Colonic mucosa (tissue), 4 donors: Measurements from ENCODE around the gene SYNC. TPM values are rescaled to one million over a fixed set of nuclear protein-coding genes. Genes with fewer than 3 reads are reported as not detected.
"Not testable (repeated sequence)": the region's sequence is repeated elsewhere in the genome, so short reads cannot be mapped to it uniquely, and the experiment has no call there.

Experiments used
- DNase-seq: peaks from one replicate; pipeline ENCODE4 v3.0.0-alpha.2; 2020
- H3K27ac ChIP-seq: fragments of 200-600 bp; one replicate; pipeline ENCODE4 v1.8.0; 2021
- H3K27me3 ChIP-seq: fragments of 200-600 bp; one replicate; pipeline ENCODE4 v1.8.0; 2021
- H3K36me3 ChIP-seq: fragments of 200-600 bp; one replicate; pipeline ENCODE4 v1.8.0; 2021
- H3K4me1 ChIP-seq: fragments of 200-600 bp; one replicate; pipeline ENCODE4 v1.8.0; 2021; ENCODE audit warnings: mild to moderate bottlenecking
- H3K4me3 ChIP-seq: fragments of 200-600 bp; one replicate; pipeline ENCODE4 v1.8.0; 2021
- H3K9ac ChIP-seq, 2 donors: one replicate each; pipeline ENCODE4 v1.7.0; 2013; ENCODE audit warnings: control low read depth in 2 of 2, low read depth in 2 of 2, low read length in 2 of 2
- H3K9me3 ChIP-seq: fragments of 200-600 bp; one replicate; pipeline ENCODE4 v1.8.0; 2021
- intact Hi-C: fragments of 100-400 bp; cut with DNase I; formaldehyde crosslinking; loops from one replicate; pipeline ENCODE4 v1.14.1; 2022
- total RNA-seq, 2 donors: library from RNA; stranded (reverse); fragmentation: NEBNext Ultra II Directional in 1 of 2; extraction: Animal tissue kit (Norgen Biotek cat#: 25700) in 1 of 2; gene quantifications; one replicate each; pipeline ENCODE4 v1.2.1, GENCODE V29; 2021
- TF ChIP-seq, protein P1 (sequence below): fragments of 200-600 bp; IDR thresholded peaks from one replicate; pipeline ENCODE4 v1.8.0; 2022; ENCODE audit warnings: antibody characterized with exemption, mild to moderate bottlenecking
- donor health status: healthy.
- donor health status: DM: no; HTN: no; CAD: no.
- donor health status: DM: no; HTN: no; CAD: no.

The SYNC gene
- total RNA-seq, 2 donors from 2014 or later, result 6.6 to 10.6 TPM

DNA sequence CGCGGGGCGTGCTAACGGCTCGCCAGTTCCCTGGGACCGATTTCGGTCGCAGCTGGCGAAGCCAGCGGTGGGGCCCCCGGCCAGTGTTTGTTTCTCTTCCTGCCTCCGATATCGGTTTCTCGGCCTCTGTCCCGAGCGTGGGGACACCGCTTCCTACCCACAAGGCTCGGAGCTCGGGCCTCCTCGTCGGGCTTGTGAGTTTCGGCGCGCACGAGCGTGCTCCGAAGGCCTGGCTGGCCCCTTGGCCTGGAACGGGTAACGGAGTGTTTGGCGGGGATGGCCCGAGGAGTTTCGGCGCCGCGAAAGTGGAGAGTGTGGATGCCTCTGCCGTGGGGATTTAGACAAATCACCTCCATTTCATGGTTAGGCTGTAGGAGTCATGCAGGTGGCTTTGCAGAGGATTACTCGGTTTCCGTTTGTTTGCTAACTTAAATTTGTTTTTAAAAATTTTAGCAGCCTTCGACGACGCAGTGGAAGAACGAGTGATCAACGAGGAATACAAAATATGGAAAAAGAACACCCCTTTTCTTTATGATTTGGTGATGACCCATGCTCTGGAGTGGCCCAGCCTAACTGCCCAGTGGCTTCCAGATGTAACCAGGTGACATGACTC lies 51.0 kb downstream of the SYNC start:
- no peaks in the 10 kb centered on the region for H3K27me3 ChIP-seq
- no peaks in the 10 kb centered on the region for H3K9me3 ChIP-seq
- peak overlapping the region; percentile 98 for H3K27ac ChIP-seq
- peaks cover 13% of the 10 kb centered on the region for H3K4me1 ChIP-seq
- H3K9ac ChIP-seq, result peak overlapping the region; percentile 89 to 90
- TF ChIP-seq, protein P1, sequence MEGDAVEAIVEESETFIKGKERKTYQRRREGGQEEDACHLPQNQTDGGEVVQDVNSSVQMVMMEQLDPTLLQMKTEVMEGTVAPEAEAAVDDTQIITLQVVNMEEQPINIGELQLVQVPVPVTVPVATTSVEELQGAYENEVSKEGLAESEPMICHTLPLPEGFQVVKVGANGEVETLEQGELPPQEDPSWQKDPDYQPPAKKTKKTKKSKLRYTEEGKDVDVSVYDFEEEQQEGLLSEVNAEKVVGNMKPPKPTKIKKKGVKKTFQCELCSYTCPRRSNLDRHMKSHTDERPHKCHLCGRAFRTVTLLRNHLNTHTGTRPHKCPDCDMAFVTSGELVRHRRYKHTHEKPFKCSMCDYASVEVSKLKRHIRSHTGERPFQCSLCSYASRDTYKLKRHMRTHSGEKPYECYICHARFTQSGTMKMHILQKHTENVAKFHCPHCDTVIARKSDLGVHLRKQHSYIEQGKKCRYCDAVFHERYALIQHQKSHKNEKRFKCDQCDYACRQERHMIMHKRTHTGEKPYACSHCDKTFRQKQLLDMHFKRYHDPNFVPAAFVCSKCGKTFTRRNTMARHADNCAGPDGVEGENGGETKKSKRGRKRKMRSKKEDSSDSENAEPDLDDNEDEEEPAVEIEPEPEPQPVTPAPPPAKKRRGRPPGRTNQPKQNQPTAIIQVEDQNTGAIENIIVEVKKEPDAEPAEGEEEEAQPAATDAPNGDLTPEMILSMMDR, result no peak
- no peaks in the 10 kb centered on the region for H3K36me3 ChIP-seq
- intact Hi-C loops, result no loop called here
- peak overlapping the region; percentile 89 for H3K4me3 ChIP-seq
- no peak for DNase-seq

DNA sequence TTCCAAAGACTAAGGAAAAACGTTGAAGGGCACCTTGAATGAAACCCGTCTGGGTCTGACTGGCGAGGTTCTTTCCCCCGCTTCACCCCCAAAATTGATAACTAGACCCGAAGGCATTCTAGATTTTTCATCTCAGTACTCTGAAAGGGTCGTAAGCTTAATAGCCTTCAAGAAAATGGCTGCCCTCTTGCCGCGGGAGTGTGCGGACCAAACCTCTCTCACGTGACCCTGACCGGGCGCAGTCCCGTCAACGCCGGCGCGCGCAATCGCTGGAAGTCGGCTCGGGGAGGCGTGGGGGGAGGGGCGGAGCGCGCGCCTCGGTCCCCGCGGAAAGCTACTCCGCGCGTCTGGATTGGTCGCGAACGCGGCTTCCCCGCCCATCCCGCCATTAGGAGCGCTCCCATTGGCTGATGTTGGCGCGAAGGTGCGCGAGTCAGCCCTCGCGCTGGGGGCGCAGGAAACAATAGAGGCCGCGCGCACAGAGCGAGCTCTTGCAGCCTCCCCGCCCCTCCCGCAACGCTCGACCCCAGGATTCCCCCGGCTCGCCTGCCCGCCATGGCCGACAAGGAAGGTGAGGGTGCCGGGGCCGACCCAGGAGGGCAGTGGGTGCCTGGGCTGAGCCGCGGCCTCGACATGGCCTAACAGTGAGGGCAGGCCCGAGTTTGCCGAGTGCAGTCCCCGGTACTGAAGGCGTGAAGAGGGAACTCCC lies 51.7 kb downstream of the SYNC start, which contains the start of gene RBBP4:
RBBP4 (plus strand) TSS at position 457 of the 709 bp plus-strand sequence; CDS start at position 556, 99 bp downstream.
- Histone ChIP-seq H3K9ac (peak within 1 kb of the TSS; percentile 89 to 96), H3K9me3 (no peaks in the 10 kb centered on the region), H3K36me3 (no peaks in the 10 kb centered on the region), H3K27me3 (no peaks in the 10 kb centered on the region), H3K4me1 (peaks cover 13% of the 10 kb centered on the region), H3K27ac (peak within 1 kb of the TSS; percentile 98), H3K4me3 (peak within 1 kb of the TSS; percentile 89)
- TF ChIP-seq, protein P1, result no peak
- DNase-seq, result peak; percentile 98
- intact Hi-C loops, result no loop called here

DNA sequence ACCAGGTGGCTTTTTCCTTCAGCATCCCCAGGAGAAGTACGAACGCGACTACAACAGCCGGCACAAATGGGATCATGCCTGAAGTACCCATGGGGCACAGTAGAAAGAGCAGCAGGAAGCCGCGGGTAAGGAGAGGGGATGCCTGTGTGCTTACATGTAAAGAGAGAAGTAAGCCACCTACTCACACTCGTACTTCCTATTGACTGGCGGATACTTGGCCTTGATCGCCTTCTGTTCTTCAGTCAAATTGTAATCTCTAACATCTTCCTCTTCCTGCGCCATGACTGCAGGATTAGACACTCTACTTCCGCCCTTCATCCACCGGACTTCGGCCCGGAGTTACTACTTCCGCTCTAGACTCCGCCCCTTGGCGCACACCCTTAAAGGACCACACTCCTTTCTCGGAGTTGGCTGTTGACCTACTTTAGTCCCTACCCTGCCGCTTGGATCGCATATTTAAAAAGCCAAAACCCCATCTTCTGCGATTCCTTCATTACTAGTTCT lies 52.3 kb downstream of the SYNC start, which contains the start of gene ZBTB8OS:
ZBTB8OS (minus strand) TSS at position 303 of the 504 bp plus-strand sequence; CDS start at position 282, 21 bp downstream.
- intact Hi-C loops, result no loop called here

DNA sequence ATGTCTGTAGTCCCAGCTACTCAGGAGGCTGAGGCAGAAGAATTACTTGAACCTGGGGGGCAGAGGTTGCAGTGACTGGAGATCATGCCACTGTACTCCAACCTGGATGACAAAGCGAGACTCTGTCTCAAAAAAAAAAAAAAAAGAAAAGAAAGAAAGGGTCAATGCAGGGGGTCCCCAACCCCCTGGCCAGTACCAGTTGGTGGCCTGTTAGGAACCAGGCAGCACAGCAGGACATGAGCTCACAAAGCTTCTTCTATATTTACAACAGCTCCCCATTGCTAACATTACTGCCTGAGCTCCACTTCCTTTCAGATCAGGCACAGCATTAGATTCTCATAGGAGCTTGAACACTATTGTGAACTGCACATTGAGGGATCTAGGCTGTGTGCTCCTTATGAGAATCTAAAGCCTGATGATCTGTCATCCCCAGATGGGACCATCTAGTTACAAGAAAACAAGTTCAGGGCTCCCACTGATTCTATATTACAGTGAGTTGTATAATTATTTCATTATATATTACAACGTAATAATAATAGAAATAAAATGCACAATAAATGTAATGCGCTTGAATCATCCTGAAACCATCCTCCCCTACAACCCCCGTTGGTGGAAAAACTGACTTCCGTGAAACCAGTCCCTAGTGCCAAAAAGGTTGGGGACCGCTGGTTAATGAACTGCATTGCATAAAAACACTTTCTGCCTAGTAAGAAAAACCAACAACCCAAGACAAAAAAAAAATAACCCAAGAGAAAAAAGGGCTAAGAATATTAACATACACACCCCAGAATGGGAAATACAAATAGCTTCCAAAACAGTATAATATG lies 55.0 kb downstream of the SYNC start:
- Histone ChIP-seq H3K9me3 (no peaks in the 10 kb centered on the region), H3K4me3 (no peak overlapping the region), H3K27me3 (no peaks in the 10 kb centered on the region), H3K27ac (no peak overlapping the region), H3K36me3 (no peaks in the 10 kb centered on the region), H3K9ac (no peak overlapping the region), H3K4me1 (peaks cover 13% of the 10 kb centered on the region)
- TF ChIP-seq, protein P1, result no peak
- DNase-seq, result no peak
- intact Hi-C loops, result no loop called here

More for the DNA sequence above, 52.3 kb downstream of the SYNC start, which contains the start of gene ZBTB8OS:
- Histone ChIP-seq H3K4me3 (peak within 1 kb of the TSS; percentile 89), H3K4me1 (peaks cover 13% of the 10 kb centered on the region), H3K36me3 (no peaks in the 10 kb centered on the region), H3K27me3 (no peaks in the 10 kb centered on the region), H3K9me3 (no peaks in the 10 kb centered on the region), H3K27ac (peak within 1 kb of the TSS; percentile 98), H3K9ac (peak within 1 kb of the TSS; percentile 89 to 96)
- DNase-seq, result peak; percentile 95
- TF ChIP-seq, protein P1, result no peak

DNA sequence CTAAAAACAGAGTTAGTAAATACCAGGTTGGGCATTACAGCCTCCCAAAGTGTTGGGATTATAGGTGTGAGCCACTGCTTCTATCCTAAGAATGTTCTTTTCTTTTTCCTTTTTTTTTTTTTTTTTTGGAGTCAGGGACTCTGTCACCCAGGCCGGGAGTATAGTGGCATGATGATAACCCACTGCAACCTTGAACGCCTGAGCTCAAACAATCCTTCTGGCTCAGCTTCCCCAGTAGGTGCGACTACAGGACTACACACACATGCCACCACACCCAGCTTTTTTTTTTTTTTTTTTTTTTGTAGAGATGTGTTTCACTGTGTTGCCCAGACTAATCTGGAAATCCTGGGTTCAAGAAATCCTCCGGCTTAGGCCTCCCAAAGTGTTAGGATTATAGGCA lies 58.1 kb downstream of the SYNC start:
- intact Hi-C loops, result no loop called here
- DNase-seq, result no peak

DNA sequence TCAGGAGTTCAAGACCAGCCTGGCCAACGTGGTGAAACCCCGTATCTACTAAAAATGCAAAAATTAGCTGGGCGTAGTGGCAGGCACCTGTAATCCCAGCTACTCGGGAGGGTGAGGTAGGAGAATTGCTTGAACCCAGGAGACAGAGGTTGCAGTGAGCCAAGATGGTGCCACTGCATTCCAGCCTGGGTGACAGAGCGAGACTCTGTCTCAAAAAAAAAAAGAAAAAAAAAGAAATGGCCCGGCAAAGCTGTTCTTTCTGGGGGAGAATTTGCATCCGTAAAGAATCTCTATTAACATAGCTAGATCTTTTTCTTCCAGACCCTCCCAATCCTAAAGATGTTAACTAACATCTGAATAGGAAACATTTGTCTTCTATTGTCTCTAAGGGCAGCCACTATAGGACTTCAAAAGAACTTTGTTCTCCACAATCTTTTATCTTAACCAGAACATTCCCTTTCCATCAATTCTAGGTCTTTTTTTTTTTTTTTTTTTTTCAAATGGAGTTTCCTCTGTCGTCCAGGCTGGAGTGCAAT lies 60.2 kb downstream of the SYNC start:
- H3K27ac ChIP-seq, result not testable (repeated sequence)

More for the DNA sequence above, 58.1 kb downstream of the SYNC start:
- Histone ChIP-seq H3K36me3 (no peaks in the 10 kb centered on the region), H3K27me3 (no peaks in the 10 kb centered on the region), H3K9ac (no peak overlapping the region), H3K27ac (no peak overlapping the region), H3K9me3 (no peaks in the 10 kb centered on the region), H3K4me3 (no peak overlapping the region), H3K4me1 (peaks cover 5% of the 10 kb centered on the region)
- TF ChIP-seq, protein P1, result no peak

More for the DNA sequence above, 60.2 kb downstream of the SYNC start:
- H3K4me3 ChIP-seq, DNase-seq, H3K4me1 ChIP-seq, H3K27me3 ChIP-seq, H3K9ac ChIP-seq, H3K9me3 ChIP-seq, intact Hi-C loops, H3K36me3 ChIP-seq: not testable (repeated sequence)
